ENCODE results near the gene GRAP2.
"Not testable (repeated sequence)": the region's sequence is repeated elsewhere in the genome, so short reads cannot be mapped to it uniquely, and the experiment has no call there.

GRAP2 gene

GRCh38 chr22:39877079-39877845, 23.6 kb upstream of the GRAP2 start:
- peaks cover 2% of the 10 kb centered on the region for H3K27me3 ChIP-seq (ENCODE audit: insufficient read depth, low read length)
- H3K4me1 ChIP-seq (ENCODE audit: insufficient read depth, low read length): no peaks in the 10 kb centered on the region
- H3K9me3 ChIP-seq (ENCODE audit: low read length): no peaks in the 10 kb centered on the region
- no peak overlapping the region for H3K4me3 ChIP-seq (ENCODE audit: low read length)
- no peak overlapping the region for H2AFZ ChIP-seq (ENCODE audit: low read depth, low read length)
- no peaks in the 10 kb centered on the region for H3K36me3 ChIP-seq (ENCODE audit: insufficient read depth, low read length)

- H2AFZ ChIP-seq (ENCODE audit: low read depth, low read length): no peak overlapping the region
- H3K4me3 ChIP-seq (ENCODE audit: low read length): no peak overlapping the region
- H3K9me3 ChIP-seq (ENCODE audit: low read length): no peaks in the 10 kb centered on the region
- no peaks in the 10 kb centered on the region for H3K36me3 ChIP-seq (ENCODE audit: insufficient read depth, low read length)
- peaks cover 2% of the 10 kb centered on the region for H3K27me3 ChIP-seq (ENCODE audit: insufficient read depth, low read length)
- no peaks in the 10 kb centered on the region for H3K4me1 ChIP-seq (ENCODE audit: insufficient read depth, low read length)
Measured at GRCh38 chr22:39880722-39881121, 20.2 kb upstream of the GRAP2 start.

- no peaks in the 10 kb centered on the region for H3K4me1 ChIP-seq (ENCODE audit: insufficient read depth, low read length)
Measured at GRCh38 chr22:39883057-39883456, 17.8 kb upstream of the GRAP2 start.

GRCh38 chr22:39889924-39890323, 11.0 kb upstream of the GRAP2 start:
- H3K36me3 ChIP-seq (ENCODE audit: insufficient read depth, low read length); H3K4me3 ChIP-seq (ENCODE audit: low read length); H3K27me3 ChIP-seq (ENCODE audit: insufficient read depth, low read length); H3K9me3 ChIP-seq (ENCODE audit: low read length); H2AFZ ChIP-seq (ENCODE audit: low read depth, low read length); H3K4me1 ChIP-seq (ENCODE audit: insufficient read depth, low read length): not testable (repeated sequence)

More at GRCh38 chr22:39883057-39883456, 17.8 kb upstream of the GRAP2 start:
- Histone ChIP-seq H3K4me3 (ENCODE audit: low read length) (no peak overlapping the region), H3K9me3 (ENCODE audit: low read length) (no peaks in the 10 kb centered on the region), H2AFZ (ENCODE audit: low read depth, low read length) (no peak overlapping the region), H3K27me3 (ENCODE audit: insufficient read depth, low read length) (peaks cover 2% of the 10 kb centered on the region), H3K36me3 (ENCODE audit: insufficient read depth, low read length) (no peaks in the 10 kb centered on the region)

- Histone ChIP-seq H2AFZ (ENCODE audit: low read depth, low read length) (no peak within 1 kb of the TSS), H3K9me3 (ENCODE audit: low read length) (no peaks in the 10 kb centered on the region), H3K4me1 (ENCODE audit: insufficient read depth, low read length) (no peaks in the 10 kb centered on the region), H3K27me3 (ENCODE audit: insufficient read depth, low read length) (peaks cover 2% of the 10 kb centered on the region), H3K36me3 (ENCODE audit: insufficient read depth, low read length) (no peaks in the 10 kb centered on the region), H3K4me3 (ENCODE audit: low read length) (no peak within 1 kb of the TSS)
Measured at GRCh38 chr22:39893526-39893925, 7.4 kb upstream of the GRAP2 start, which contains the start of gene ENTHD1. TSS of gene ENTHD1 (minus strand) at chr22:39893760. CDS start at chr22:39887748, 6,012 bp downstream.

- Histone ChIP-seq H3K4me1 (ENCODE audit: insufficient read depth, low read length) (no peaks in the 10 kb centered on the region), H3K36me3 (ENCODE audit: insufficient read depth, low read length) (no peaks in the 10 kb centered on the region), H3K4me3 (ENCODE audit: low read length) (no peak overlapping the region), H3K27me3 (ENCODE audit: insufficient read depth, low read length) (peaks cover 2% of the 10 kb centered on the region), H3K9me3 (ENCODE audit: low read length) (no peaks in the 10 kb centered on the region), H2AFZ (ENCODE audit: low read depth, low read length) (no peak overlapping the region)
Measured at GRCh38 chr22:39894554-39895092, 6.3 kb upstream of the GRAP2 start.

- H2AFZ ChIP-seq (ENCODE audit: low read depth, low read length): no peak overlapping the region
- no peaks in the 10 kb centered on the region for H3K36me3 ChIP-seq (ENCODE audit: insufficient read depth, low read length)
- peaks cover 2% of the 10 kb centered on the region for H3K27me3 ChIP-seq (ENCODE audit: insufficient read depth, low read length)
- H3K4me1 ChIP-seq (ENCODE audit: insufficient read depth, low read length): no peaks in the 10 kb centered on the region
- no peak overlapping the region for H3K4me3 ChIP-seq (ENCODE audit: low read length)
- H3K9me3 ChIP-seq (ENCODE audit: low read length): no peaks in the 10 kb centered on the region
Measured at GRCh38 chr22:39895682-39896081, 5.2 kb upstream of the GRAP2 start.

- Histone ChIP-seq H3K4me3 (ENCODE audit: low read length) (no peak overlapping the region), H2AFZ (ENCODE audit: low read depth, low read length) (no peak overlapping the region), H3K36me3 (ENCODE audit: insufficient read depth, low read length) (no peaks in the 10 kb centered on the region), H3K4me1 (ENCODE audit: insufficient read depth, low read length) (no peaks in the 10 kb centered on the region), H3K9me3 (ENCODE audit: low read length) (no peaks in the 10 kb centered on the region), H3K27me3 (ENCODE audit: insufficient read depth, low read length) (peaks cover 5% of the 10 kb centered on the region)
Measured at GRCh38 chr22:39896313-39896996, 4.4 kb upstream of the GRAP2 start.

- Histone ChIP-seq H3K4me3 (ENCODE audit: low read length) (no peak overlapping the region), H3K4me1 (ENCODE audit: insufficient read depth, low read length) (no peaks in the 10 kb centered on the region), H3K27me3 (ENCODE audit: insufficient read depth, low read length) (peaks cover 5% of the 10 kb centered on the region), H2AFZ (ENCODE audit: low read depth, low read length) (no peak overlapping the region), H3K9me3 (ENCODE audit: low read length) (no peaks in the 10 kb centered on the region), H3K36me3 (ENCODE audit: insufficient read depth, low read length) (no peaks in the 10 kb centered on the region)
Measured at GRCh38 chr22:39897841-39898240, 3.0 kb upstream of the GRAP2 start.

GRCh38 chr22:39898997-39899396, 1.9 kb upstream of the GRAP2 start:
- no peaks in the 10 kb centered on the region for H3K4me1 ChIP-seq (ENCODE audit: insufficient read depth, low read length)
- H3K27me3 ChIP-seq (ENCODE audit: insufficient read depth, low read length): peaks cover 5% of the 10 kb centered on the region
- H3K4me3 ChIP-seq (ENCODE audit: low read length): no peak overlapping the region
- no peak overlapping the region for H2AFZ ChIP-seq (ENCODE audit: low read depth, low read length)
- no peaks in the 10 kb centered on the region for H3K36me3 ChIP-seq (ENCODE audit: insufficient read depth, low read length)
- H3K9me3 ChIP-seq (ENCODE audit: low read length): no peaks in the 10 kb centered on the region

- H3K4me1 ChIP-seq (ENCODE audit: insufficient read depth, low read length): no peaks in the 10 kb centered on the region
- peaks cover 6% of the 10 kb centered on the region for H3K27me3 ChIP-seq (ENCODE audit: insufficient read depth, low read length)
- no peaks in the 10 kb centered on the region for H3K36me3 ChIP-seq (ENCODE audit: insufficient read depth, low read length)
- H3K4me3 ChIP-seq (ENCODE audit: low read length): no peak overlapping the region
- no peak overlapping the region for H2AFZ ChIP-seq (ENCODE audit: low read depth, low read length)
- H3K9me3 ChIP-seq (ENCODE audit: low read length): no peaks in the 10 kb centered on the region
Measured at GRCh38 chr22:39901565-39902146, 772 bp downstream of the GRAP2 start.

- not testable (repeated sequence) for H3K27me3 ChIP-seq (ENCODE audit: insufficient read depth, low read length); H3K4me3 ChIP-seq (ENCODE audit: low read length); H3K9me3 ChIP-seq (ENCODE audit: low read length); H3K36me3 ChIP-seq (ENCODE audit: insufficient read depth, low read length); H2AFZ ChIP-seq (ENCODE audit: low read depth, low read length); H3K4me1 ChIP-seq (ENCODE audit: insufficient read depth, low read length)
Measured at GRCh38 chr22:39904024-39904423, 3.1 kb downstream of the GRAP2 start.

- H3K36me3 ChIP-seq (ENCODE audit: insufficient read depth, low read length): no peaks in the 10 kb centered on the region
- H3K4me1 ChIP-seq (ENCODE audit: insufficient read depth, low read length): no peaks in the 10 kb centered on the region
- H3K4me3 ChIP-seq (ENCODE audit: low read length): no peak overlapping the region
- H3K9me3 ChIP-seq (ENCODE audit: low read length): no peaks in the 10 kb centered on the region
- H2AFZ ChIP-seq (ENCODE audit: low read depth, low read length): no peak overlapping the region
- peaks cover 6% of the 10 kb centered on the region for H3K27me3 ChIP-seq (ENCODE audit: insufficient read depth, low read length)
Measured at GRCh38 chr22:39904862-39905261, 4.0 kb downstream of the GRAP2 start.

All from neuron (in vitro differentiated cells).